HG03439 (cell line): ENCODE data around the gene RAC3.
"Not testable (repeated sequence)": the region's sequence is repeated elsewhere in the genome, so short reads cannot be mapped to it uniquely, and the experiment has no call there.

Experiments used
- ATAC-seq: cut with Tn5 transposase; IDR thresholded peaks from one replicate; pipeline ENCODE4 v1.9.1; 2021; ENCODE audit warnings: mild to moderate bottlenecking, moderate library complexity; ENCODE audit not compliant: unreplicated experiment

The RAC3 gene

DNA sequence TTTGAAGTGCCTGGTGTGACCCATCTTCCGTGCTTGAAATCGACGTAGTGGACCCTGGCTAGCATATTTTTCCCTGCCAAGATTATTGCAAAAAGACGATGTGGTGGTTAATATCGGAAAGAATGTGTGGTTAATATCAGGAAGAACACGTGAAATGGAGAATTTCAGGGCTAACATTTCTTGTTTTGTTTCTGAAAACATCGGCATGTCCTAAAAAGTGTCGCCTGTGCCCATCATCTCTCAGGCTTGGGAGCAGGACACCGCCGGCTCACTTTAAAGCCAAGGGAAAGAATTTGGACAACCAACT is 6.4 kb downstream of the RAC3 start:
- no peak for ATAC-seq

DNA sequence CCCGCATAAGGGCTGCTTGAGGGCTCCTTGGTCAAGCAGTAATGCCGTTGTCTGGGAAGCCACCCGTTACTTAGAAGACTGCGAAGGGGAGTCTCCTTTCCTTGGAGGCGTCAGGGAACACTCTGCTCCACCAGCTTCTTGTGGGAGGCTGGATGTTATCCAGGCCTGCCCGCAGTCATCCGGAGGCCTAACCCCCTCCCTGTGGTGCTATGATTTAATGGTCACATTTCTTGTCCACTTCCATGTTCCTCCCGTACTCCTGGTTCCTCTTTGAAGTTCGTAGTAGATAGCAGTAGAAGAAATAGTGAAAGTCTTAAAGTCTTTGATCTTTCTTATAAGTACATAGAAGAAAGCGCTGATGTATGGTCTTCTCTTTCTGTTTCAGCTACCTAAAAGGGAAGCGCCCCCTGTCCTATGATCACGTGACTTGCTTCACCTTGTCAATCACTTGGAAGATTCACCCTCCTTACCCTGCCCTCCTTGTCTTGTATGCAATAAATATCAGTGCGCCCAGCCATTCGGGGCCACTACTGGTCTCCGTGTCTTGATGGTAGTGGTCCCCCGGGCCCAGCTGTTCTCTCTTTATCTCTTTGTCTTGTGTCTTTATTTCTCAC is 7.4 kb downstream of the RAC3 start:
- ATAC-seq, result not testable (repeated sequence)

DNA sequence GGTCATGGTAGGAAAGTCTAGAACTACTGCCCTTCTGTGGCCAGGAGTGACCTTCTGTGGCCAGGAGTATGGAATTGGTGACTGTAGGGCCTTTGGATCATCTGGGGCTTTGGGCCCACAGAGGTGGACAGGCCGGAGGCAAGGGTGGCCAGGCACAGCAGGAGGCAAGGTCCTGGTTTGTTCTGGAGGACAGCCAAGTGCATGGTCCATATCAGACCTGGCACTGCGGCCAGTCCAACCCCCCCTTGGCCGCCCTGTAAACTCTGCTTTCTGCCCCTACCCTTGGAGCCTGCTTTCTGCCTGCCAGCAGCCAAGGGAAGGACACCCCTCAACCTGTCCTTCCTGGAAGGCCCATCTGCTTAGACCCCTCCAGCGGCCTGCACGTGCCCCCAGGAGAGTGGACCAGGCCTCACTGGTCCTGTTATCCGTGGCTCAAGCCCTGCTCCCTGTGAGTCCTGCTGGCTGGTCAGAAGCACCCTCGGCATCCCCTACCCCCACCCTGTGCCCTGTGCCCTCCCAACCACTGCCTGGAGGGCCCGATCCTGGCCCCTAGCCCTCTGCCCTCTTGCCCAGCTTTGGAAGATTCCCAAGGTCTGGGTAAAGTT is 8.3 kb downstream of the RAC3 start:
- ATAC-seq, result no peak

DNA sequence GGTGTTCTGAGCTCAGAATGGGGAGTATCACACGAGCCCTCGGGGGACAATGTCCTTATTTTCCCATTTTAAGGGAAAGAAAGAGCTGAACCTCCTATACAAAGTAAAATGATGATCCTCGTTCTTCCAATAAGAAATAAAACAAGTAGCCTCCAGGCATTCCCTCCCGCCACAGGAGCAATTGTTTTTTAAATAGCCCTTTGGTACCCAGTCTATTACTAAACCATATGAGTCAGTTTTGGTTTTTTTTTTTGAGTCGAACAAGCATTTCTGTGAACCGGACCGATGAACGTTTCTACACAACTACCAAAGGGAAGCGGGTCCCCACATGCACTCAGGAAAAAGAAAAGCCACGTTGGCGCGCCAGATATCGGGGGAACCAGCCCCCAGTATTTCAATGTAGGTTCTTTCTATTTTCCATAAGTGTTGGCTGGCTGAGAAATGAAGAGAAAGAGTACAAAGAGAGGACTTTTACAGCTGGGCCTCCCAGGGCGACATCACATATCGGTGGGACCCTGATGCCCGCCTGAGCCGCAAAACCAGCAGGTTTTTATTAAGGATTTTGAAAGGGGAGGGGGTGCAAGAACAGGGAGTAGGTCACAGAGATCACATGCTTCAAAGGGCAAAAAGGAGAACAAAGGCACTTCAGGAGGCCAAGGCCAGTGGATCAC is 9.8 kb downstream of the RAC3 start:
- no peak for ATAC-seq

DNA sequence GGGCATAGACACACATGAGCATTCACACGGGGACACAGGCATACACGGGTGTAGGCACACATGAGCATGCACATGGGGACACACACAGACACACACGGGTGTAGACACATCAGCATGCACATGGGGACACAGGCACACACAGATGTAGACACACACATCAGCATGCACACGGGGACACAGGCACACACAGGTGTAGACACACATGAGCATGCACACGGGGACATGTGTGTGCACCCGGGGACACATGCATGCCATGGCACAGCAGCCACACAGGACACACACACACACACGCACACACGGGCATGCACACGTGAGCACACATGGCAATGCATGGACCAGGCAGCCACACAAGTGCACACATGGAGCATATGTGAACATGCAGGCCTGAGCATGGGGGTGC is 11.2 kb downstream of the RAC3 start:
- no peak for ATAC-seq

DNA sequence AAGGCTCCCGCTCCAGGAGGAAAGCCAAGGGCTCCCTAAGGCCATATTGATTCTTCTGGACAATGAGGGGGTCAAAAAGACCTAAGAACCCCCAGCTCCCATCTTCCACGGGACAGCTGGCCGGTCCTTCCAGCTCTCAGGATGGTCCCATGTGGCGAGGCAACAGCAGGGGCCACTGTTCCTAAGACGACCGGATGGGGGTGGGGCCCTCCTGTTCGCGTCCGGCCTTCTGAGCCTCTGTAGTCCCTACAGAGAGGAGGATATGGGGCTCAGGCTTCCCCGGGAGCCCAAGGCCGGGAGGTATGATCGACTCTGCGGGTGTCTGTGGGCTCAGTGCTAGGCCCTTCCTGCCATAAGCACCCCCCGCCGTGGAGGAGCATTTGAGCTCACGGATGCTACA is 12.0 kb downstream of the RAC3 start:
- no peak for ATAC-seq

DNA sequence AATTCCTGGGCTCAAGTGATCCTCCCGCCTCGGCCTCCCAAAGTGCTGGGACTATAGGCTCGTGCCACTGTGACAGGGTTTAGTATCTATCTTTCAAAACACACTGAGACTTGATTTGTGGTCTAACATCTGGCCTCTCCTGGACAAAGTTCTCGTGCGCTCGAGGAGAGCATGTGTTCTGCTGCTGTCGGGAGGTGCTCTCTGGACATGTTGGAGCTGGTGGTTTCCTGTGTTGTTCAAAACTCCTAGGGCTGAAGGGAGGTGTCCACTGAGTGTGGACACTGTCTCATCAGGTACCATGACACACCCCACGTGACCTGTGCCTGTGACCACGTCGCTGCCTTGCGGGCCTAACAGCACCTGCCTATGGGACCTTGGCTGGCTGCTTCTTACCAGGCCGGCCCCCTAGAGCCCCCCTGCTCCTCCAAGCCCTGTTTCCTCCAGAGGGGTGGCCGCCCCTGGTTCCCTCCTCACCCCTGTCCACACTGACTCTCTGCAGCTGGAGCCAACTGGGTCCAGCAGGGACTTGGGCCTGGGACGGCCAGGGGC is 14.5 kb downstream of the RAC3 start:
- ATAC-seq, result no peak

DNA sequence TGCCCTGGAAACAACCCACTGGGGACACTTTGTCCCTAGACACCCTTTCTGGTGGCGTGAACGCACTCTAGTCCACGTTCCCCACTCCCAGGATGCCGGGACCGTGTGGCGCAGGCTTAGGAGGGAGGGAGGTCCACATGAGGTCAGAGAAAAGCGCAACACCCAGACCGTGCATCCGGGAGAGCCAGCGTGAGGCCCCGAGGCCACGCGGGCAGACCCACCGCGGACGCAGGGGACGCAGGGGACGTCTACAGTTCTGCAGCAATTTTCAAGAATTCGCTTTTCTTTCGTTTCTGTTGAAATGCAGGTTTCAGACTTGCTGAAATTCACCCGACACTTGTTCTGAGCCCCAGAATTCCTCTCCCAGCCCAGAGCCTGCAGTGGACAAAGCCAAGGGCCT is 15.4 kb downstream of the RAC3 start:
- ATAC-seq, result no peak

DNA sequence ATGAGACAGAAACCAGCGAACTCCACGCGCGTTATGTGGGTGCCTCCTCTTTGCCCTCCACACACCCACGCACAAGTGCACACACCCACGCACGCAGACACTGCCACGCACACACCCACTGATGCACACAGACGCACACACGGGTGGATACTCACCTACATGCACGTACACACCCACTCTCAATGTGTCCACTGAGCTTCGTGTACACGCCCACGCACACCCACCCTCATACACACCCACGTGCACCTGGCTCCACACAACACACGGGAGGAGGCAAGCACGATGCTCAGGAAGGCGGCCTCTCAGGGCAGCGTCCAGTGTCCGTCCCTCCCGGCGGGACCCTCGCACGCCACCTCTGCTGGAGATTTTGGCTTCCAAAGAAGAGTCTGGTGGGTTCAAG is 15.9 kb downstream of the RAC3 start:
- no peak for ATAC-seq

DNA sequence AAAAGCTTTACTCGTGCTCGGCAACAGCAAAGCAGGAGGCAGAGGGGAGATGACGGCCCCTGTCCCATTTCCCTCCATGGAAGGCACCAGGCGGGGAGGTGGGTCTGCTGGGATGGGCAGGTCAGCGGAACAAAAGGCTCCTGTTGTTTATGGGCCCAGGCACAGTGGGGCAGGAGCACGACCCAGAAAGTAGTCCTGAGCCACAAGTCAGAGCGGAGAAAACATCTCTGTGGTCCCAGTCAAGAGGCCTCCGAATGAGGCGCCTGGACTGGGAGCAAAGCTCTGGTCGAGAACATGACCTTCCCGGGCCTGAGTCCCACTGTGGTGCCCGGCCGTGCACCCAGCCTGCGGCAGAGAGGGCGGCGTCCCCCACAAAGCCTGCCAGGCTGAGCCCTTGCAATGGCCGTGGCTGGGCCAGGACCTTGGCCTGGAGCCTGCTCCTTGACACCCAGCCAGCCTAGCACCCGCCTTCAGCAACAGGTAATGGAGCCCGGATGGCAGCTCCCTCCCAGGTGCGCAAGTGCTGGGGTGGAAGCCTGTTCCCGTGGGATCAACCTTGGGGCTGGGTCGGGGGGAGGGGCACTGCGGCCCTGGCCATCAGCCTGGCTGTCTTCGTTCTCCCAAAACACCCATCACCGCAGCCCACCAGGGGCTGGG is 16.6 kb downstream of the RAC3 start:
- ATAC-seq, result no peak

DNA sequence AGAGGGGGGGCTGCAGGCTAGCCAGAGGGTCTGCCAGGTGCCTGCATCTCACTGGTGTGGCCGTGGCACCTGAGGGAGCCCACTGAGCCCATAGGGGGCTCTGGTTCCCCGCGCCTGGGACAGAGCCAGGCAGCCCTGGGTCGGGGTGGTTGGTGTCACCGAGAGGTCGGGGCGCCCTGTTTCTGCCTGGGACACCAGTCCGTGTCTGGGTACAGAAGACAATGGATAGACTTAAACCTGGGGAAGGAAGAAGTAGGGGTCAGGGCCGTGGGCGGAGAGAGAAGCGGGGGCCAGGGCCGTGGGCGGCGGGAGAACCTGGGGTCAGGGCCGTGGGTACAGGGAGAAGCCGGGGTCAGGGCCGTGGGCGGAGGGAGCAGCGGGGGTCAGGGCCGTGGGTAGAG is 17.1 kb downstream of the RAC3 start:
- no peak for ATAC-seq

DNA sequence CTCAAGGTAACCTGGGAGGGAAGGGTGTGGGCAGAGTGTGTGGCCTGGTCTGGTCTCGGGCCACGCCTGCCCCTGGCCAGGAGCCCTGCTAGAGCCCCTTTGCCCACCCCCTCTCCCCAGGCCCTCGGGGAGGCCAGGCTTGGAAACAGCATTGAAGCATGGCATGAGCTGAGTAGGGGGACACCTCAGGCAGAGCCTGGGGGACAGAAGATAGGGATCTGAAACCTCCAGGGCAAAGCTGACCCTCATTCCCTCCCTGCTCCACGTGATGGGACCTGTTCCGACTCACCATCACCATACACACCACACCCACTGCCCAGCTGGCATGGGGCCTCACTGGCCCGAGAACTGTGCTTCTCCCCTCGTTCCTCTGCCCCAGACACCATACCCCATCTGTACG is 17.6 kb downstream of the RAC3 start:
- ATAC-seq, result no peak

DNA sequence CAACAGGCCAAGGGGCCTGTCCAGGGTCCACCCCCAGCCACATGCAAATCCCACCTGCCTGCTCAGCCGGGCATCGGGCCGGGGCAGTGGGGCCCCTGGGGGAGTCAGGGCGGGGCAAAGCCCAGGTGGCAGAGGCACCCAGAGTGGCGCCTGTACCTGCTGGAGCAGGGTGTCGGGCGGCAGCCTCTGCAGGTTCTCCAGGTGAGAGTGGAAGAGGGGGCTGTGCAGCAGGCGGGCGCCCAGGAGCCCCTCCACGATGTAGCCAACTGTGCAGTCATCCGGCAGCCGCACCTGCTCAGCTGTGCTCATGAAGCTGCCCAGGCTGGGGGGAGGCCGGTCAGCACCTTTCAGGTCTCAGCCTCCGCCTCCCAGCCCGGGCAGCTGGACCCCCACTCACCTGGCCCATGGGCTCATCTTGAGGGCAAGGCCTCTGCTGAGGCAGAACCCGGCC is 18.1 kb downstream of the RAC3 start:
- no peak for ATAC-seq

DNA sequence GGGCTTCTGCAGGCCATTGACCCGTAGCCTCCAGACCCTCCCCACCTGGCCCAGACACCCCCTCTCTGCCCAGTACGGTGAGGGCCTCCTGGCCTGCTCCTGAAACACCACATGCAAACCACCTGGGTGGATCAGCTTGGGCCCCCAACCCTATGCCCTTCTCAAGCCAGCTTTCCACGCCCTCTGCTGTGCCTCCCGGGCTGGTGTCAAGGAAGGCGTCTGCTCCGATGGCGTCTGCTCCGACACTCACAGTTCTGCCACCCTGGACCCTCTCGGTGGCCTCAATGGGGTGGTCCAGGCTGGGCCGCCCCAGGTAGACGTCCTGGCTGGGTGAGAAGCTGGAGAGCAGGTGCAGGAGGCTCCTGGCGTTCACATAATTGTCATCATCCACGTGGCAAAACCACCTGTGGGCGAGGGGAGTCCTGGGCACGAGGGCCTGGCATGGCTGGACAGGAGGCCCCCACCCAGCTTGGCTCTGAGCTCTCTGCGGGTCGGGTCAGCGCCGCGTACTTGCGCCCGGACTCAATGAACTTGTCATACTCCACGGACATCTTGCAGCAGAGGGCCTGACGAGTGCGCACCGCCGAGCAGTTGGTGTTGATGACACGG is 18.8 kb downstream of the RAC3 start:
- ATAC-seq, result no peak

DNA sequence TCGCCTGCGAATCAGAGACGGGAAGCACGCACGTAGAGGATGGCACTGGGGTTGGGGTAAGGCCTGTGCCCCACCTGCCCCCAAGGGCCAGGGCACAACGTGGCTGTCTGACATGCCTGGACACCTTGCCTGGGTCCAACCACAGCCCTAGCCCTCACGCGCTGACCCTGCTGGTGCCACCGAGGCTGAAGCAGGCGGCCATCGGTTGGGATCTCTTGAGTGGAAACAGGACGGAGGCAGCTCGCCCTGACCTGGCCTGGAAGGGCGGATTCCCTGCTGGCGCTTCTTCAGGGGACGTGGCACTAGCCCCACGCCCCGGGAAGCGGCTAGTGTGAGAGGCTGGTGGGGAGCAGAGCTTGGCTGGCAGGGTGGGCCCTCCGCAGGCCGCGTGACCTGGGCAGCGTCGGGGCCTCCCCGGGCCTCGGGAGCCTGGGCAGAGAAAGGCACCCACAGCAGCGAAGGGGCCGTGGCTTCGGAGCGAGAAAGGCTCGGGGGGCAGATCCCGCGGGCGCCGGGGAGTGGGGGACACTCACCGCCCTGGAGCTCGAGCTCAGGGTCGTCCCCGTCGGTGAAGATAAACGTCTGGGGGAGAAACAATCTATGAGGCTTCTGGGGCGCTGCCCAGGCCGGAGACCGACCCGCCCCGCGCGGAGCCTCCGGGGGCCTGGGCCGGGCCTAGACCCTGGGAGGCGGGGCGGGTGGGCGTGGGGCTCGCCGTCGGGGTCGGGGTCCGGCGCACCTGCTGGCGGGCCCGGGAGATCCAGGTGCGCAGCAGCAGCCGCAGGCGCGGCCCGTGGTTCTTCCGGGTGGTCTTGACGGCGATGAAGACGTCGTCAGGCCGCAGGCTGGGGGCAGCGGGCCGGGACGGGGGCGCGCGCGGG is 19.5 kb downstream of the RAC3 start:
- ATAC-seq, result no peak

DNA sequence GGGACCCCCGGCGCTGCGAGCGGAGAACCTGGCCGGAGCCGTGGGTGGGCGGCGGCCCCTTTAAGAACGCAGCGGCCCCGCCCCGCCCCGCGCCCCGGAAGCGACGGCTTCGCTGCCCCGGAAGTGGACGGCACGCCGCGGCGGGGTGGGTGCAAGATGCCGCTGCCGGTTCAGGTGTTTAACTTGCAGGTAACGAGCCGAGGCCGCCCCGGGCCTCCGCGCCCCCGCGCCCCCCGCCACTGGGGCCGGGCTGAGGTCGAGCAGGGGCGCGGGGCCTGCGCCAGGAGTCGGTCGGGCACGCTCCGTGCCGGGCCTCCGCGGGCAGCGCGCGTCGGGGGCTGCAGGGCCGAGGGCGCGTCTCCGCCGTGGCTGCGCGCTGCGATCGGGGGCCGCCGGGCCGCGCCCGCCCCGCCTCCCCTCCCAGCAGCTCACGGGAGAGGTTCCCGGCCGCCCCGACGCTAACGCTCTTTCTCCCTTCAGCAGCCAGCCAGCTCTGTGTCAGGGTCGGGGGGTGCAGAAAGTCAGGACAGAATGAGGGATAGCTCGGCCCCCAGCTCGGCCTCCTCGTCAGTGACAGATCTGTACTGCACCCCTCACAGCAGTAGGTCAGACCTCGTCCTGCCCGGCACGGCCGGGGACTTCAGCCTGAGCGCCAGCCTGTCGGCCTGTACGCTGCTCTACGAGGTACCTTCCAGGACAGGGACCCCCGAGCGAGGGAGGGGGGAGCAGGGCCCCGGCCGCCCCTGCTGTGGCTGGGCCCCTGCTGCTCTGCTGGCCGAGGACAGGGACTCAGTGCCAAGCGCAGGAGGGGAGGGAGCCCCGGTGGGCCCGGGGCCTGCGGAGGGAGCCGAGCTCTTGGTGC is 20.5 kb downstream of the RAC3 start, which contains the start of the genes GPS1 and RFNG:
Gene GPS1 (plus strand): TSS at position 123 of the 862 bp plus-strand sequence. CDS start 34 bp downstream, at position 157.
Gene RFNG (minus strand): TSS at position 36 of the 862 bp plus-strand sequence. CDS start 45 bp downstream, outside the sequence.
- ATAC-seq, result no peak

DNA sequence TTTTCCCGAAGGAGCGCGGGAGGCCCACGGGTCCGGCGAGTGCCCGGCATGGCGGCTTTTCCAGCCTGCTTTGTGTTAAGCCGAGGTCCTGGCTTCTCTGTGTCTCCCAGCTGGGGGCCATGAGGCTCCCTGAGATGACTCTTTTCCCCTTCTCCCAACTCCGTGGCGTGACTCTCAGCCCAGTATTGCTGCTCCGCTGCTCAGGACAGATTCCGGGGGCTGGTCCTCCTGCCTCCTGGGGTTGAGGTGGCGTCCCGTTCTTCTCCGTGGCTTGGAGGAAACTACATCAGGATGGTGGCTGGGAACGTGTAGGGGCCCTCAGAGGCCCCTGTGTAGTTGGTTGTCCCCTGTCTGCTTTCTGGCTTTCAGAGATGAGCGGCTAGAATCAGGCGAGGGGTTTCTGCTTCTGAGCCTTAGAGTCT is 21.2 kb downstream of the RAC3 start:
- ATAC-seq, result no peak

DNA sequence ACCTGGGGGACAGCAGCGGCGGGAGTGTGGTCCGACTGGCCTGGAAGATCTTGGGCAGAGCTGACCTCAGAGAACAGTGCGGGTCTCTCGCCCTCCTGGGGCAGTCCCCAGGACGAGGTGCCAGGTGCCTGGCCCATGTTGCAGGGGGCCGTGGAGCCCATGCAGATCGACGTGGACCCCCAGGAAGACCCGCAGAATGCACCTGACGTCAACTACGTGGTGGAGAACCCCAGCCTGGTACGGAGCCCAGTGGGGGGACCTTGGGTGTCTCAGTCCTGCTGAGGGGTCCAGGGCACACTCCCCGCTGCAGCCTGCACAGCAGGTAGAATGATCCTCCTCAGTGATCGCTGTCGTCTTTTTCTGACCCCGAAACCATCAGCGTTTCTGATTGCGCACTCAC is 21.7 kb downstream of the RAC3 start:
- no peak for ATAC-seq

DNA sequence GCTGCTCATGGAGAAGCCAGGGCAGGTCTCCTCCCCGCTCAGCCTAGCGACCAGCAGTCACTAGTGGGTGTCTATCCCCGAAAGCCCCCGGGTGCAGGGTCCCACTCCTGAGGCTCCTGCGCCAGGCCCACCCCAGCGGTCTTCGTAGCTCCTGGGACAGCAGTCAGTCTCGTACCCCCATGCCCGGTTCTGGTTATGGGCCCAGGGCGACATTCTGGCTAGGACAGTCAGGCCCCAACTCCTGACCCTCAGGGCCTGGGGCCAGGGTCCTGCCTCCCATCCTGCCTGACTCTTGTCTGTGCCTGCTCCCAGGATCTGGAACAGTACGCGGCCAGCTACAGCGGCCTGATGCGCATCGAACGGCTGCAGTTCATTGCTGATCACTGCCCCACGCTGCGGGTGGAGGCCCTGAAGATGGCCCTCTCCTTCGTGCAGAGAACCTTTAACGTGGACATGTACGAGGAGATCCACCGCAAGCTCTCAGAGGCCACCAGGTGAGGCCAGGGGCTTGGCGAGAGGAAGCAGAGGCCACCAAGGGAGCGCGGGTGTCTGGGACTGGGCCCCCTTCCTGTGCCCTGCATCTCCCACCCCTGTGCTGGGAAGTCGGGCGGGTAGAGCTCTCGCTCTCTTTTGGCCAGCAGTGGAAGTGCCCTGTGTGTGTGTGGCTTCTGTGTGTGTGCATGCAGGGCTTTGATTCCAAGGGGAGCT is 22.2 kb downstream of the RAC3 start:
- no peak for ATAC-seq
